ENCODE data around the gene LY6G6C. TPM values are rescaled to one million over a fixed set of nuclear protein-coding genes. Genes with fewer than 3 reads are reported as not detected.

The LY6G6C gene
- total RNA-seq, 6 donors from 2014 or later, result 0.23 TPM; not detected in 5

DNA sequence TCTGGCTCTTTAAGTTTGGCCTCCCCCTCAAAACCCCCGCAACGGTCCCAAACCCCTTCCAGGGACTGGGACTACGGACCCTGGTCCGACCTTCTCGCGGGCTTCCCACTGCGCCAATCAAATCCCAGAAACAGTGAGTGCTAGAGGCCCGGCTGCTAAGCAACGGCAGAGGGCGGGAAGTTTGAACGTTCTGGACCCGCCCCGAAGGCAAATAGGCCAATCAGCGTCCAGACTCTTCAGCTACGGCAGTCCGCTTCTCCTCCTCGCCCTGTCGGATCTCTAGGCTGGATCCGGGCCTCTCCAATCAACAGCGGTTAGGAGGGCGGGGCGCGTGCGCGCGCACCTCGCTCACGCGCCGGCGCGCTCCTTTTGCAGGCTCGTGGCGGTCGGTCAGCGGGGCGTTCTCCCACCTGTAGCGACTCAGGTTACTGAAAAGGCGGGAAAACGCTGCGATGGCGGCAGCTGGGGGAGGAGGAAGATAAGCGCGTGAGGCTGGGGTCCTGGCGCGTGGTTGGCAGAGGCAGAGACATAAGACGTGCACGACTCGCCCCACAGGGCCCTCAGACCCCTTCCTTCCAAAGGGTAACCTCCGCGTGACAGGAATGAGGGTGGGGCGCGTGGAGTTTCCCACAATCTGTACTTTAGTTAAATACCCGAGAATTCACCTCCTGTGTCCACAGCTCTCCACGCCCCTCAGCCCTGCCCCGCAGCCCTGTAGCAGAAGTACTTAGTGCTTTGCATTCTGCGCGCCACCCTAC lies 18.3 kb upstream of the LY6G6C start, which contains the start of gene MSH5:
TSS of gene MSH5 (plus strand) at position 367 of the 758 bp plus-strand sequence. CDS start 462 bp downstream, outside the sequence.
- Histone ChIP-seq H3K27ac (peak within 1 kb of the TSS; percentile 82 to 99 (median 94)), H3K27me3 (no peaks in the 10 kb centered on the region), H3K4me3 (peak within 1 kb of the TSS; percentile 77 to 95 (median 80)), H3K36me3 (no peaks in the 10 kb centered on the region), H3K4me1 (peaks cover 36 to 46% (median 40%) of the 10 kb centered on the region in 4 donors), H3K9me3 (no peaks in the 10 kb centered on the region)
- ATAC-seq (ENCODE audit: low FRiP score in 2 of 2) (peak; percentile 95), DNase-seq (peak; percentile 99 to 100)
- TF ChIP-seq POLR2A (IDR thresholded peaks at IDR 0.05) (peak in 2 of 4 donors; percentile 36 to 81), POLR2AphosphoS5 (IDR thresholded peaks at IDR 0.05) (peak; percentile 71 to 79), EP300 (IDR thresholded peaks at IDR 0.05) (no peak)
- TF ChIP-seq, protein P1, sequence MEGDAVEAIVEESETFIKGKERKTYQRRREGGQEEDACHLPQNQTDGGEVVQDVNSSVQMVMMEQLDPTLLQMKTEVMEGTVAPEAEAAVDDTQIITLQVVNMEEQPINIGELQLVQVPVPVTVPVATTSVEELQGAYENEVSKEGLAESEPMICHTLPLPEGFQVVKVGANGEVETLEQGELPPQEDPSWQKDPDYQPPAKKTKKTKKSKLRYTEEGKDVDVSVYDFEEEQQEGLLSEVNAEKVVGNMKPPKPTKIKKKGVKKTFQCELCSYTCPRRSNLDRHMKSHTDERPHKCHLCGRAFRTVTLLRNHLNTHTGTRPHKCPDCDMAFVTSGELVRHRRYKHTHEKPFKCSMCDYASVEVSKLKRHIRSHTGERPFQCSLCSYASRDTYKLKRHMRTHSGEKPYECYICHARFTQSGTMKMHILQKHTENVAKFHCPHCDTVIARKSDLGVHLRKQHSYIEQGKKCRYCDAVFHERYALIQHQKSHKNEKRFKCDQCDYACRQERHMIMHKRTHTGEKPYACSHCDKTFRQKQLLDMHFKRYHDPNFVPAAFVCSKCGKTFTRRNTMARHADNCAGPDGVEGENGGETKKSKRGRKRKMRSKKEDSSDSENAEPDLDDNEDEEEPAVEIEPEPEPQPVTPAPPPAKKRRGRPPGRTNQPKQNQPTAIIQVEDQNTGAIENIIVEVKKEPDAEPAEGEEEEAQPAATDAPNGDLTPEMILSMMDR (IDR thresholded peaks at IDR 0.05), result no peak
- 0% methylated on average over 32 to 50 of the region's 58 CpGs for WGBS, 2 donors

DNA sequence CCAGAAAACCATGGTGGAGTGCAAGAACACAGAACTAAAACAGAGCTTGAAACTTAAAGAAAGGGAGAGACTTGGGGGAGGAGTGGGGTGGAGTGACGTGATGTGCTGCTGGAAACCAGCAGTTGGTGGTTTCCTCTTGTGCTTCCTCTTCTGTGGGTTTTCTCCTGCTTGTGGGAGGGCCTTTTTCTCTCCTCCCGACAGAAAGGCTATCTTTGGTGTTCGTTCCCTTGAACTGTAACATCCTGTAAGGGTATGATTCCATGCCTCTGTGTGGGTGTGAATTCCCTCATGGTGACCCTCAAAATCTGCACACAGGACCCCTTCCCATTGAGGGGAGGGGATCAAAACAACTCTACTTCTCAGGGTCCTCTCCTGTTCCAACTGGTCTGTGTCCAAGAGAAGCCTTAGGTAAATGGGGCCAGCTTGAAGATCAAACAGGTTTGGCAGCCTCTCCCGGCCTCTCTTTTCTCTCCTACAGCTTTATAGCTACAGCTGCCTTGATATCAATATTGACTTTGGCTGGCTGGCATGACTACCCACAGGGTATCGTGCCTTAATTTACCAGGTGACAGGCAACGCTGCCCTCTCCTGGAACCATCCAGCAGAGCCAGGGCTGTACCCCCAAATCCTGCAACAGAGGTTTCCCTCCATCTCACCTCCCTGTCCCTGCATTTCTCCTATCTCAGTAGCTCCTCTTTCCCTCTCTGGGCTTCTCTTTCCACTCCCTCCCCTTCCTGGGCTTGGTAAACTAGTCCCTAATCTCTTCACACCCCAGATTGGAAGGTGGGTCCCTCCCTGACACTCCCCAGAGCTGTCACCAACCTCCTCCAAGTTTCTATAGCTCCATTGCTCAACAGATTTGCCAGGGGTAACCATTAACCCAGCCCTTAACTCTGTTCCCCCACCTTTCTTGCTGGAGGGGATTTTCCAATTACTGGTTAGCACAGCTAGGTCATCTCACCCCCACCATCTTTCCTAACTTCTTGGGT lies 16.7 kb upstream of the LY6G6C start:
- no peaks in the 10 kb centered on the region for H3K9me3 ChIP-seq
- 8 to 11% methylated on average over 6 of the region's 6 CpGs for whole genome bisulfite sequencing, 2 donors
- DNase-seq (peak in 1 of 2 donors; percentile 87), ATAC-seq (ENCODE audit: low FRiP score in 2 of 2) (peak in 1 of 2 donors; percentile 43)
- peaks cover 3 to 11% (median 9%) of the 10 kb centered on the region in 4 donors for H3K36me3 ChIP-seq
- H3K4me3 ChIP-seq, result peak overlapping the region in 1 of 4 donors; percentile 12
- H3K27ac ChIP-seq, result peak overlapping the region; percentile 90 to 99 (median 98)
- no peaks in the 10 kb centered on the region for H3K27me3 ChIP-seq
- TF ChIP-seq, protein P1 (IDR thresholded peaks at IDR 0.05), result peak in 4 of 6 experiments; percentile 12 to 49 (median 30)
- no peak for TF ChIP-seq EP300 (IDR thresholded peaks at IDR 0.05)
- TF ChIP-seq POLR2A (IDR thresholded peaks at IDR 0.05), result peak in 1 of 4 donors; percentile 54
- TF ChIP-seq POLR2AphosphoS5 (IDR thresholded peaks at IDR 0.05), result peak; percentile 65 to 79
- H3K4me1 ChIP-seq, result peaks cover 48 to 61% (median 55%) of the 10 kb centered on the region in 4 donors

DNA sequence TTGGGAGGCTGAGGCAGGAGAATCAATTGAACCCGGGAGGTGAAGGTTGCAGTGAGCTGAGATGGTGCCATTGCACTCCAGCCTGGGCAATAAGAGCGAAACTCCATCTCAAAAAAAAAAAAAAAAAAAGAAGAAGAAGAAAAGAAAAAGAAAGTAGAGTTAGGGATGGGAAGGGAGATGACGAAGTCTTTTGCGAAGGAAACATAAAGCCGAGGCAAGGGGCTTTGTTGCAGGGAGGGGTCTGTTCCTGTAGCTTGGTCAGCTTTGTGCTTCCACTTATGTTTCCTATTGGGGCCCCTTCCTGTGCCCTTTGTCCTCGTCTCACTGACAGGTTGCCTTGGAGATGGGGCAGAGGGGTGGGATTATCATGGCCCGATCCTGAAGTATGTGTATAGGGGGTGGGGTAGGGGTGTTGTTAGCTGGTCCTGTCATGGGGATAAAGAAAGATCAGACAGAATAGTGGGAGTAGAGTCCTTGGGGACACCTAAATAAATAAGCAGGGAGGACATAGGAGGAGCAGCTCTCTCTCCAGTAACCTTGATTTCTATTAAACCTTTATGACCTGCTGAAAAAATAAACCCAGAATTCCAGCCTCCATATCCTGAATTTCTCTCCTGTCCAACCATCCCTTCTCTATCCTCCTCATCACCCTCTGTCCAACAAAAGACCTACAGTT lies 15.9 kb upstream of the LY6G6C start:
- DNase-seq (peak in 1 of 2 donors; percentile 38), ATAC-seq (ENCODE audit: low FRiP score in 2 of 2) (no peak)
- WGBS, 2 donors, result 31 to 34% methylated on average over 7 of the region's 7 CpGs
- Histone ChIP-seq H3K4me3 (peak overlapping the region in 2 of 4 donors; percentile 68 to 93), H3K27ac (peak overlapping the region; percentile 90 to 99 (median 98)), H3K27me3 (no peaks in the 10 kb centered on the region), H3K36me3 (peaks cover 9 to 19% (median 18%) of the 10 kb centered on the region in 4 donors), H3K4me1 (peaks cover 54 to 70% (median 59%) of the 10 kb centered on the region in 4 donors), H3K9me3 (no peaks in the 10 kb centered on the region)
- TF ChIP-seq EP300 (IDR thresholded peaks at IDR 0.05) (no peak), POLR2AphosphoS5 (IDR thresholded peaks at IDR 0.05) (no peak), POLR2A (IDR thresholded peaks at IDR 0.05) (no peak)
- TF ChIP-seq, protein P1 (IDR thresholded peaks at IDR 0.05), result no peak

DNA sequence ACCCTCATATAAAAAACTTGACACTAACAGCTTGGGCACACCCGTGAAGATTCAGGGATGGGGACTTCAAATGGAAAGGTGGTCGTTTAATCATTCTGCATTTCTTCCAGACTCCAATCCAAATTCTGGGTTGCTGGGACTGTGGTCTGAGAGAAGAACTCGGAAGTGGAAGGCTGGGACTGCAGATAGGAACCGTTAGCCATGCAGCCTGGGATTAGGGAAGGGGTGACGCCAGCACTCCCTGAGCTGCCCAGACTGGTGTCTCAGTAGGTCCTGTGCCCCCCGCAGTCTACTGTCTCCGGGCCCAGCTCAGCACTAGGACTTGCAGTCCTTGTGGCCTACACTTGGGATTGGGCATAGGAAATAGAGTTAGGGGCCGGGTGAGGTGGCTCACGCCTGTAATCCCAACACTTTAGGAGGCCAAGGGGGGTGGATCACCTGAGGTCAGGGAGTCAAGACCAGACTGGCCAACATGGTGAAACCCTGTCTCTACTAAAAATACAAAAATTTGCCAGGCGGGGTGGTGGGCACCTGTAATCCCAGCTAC lies 15.3 kb upstream of the LY6G6C start:
- WGBS, 2 donors, result 24 to 42% methylated on average over 10 of the region's 10 CpGs
- H3K36me3 ChIP-seq, result peaks cover 15 to 25% (median 24%) of the 10 kb centered on the region in 4 donors
- no peak for TF ChIP-seq POLR2AphosphoS5 (IDR thresholded peaks at IDR 0.05)
- TF ChIP-seq EP300 (IDR thresholded peaks at IDR 0.05), result no peak
- TF ChIP-seq, protein P1 (IDR thresholded peaks at IDR 0.05), result no peak
- TF ChIP-seq POLR2A (IDR thresholded peaks at IDR 0.05), result no peak
- H3K4me3 ChIP-seq, result peak overlapping the region; percentile 68 to 93 (median 73)
- H3K27me3 ChIP-seq, result no peaks in the 10 kb centered on the region
- H3K4me1 ChIP-seq, result peaks cover 58 to 76% (median 63%) of the 10 kb centered on the region in 4 donors
- H3K27ac ChIP-seq, result peak overlapping the region; percentile 90 to 99 (median 98)
- ATAC-seq (ENCODE audit: low FRiP score in 2 of 2) (no peak), DNase-seq (peak in 1 of 2 donors; percentile 55)
- H3K9me3 ChIP-seq, result no peaks in the 10 kb centered on the region

Data from upper lobe of left lung (tissue), 6 donors.